Measurements from ENCODE around the gene TRPM1. TPM values are rescaled to one million over a fixed set of nuclear protein-coding genes. Genes with fewer than 3 reads are reported as not detected.

Gene TRPM1
- total and polyA plus RNA-seq, 4 experiments from 2014 or later, result not detected

GRCh38 chr15:31046759-31047359 lies 54.7 kb downstream of the TRPM1 start:
- H3K36me3 ChIP-seq (ENCODE audit: insufficient read depth, low read length), result no peaks in the 10 kb centered on the region
- Mint-ChIP-seq H3K27me3 (peaks cover 0 to 8% of the 10 kb centered on the region in 2 donors), H3K4me3 (peak overlapping the region in 1 of 8 donors; percentile 63), H3K4me1 (peaks cover 1 to 6% (median 5%) of the 10 kb centered on the region in 4 donors), H3K27ac (no peak overlapping the region), H3K9me3 (no peaks in the 10 kb centered on the region), H3K36me3 (no peaks in the 10 kb centered on the region)
- CTCF ChIA-PET (ENCODE audit: partially characterized antibody), result no interaction called here
- no peak overlapping the region for H3K27ac ChIP-seq (ENCODE audit: low read depth, low read length)
- POLR2A ChIA-PET (ENCODE audit: partially characterized antibody), result no interaction called here
- intact Hi-C loops (cut with micrococcal nuclease), result no loop called here
- H3K4me1 ChIP-seq (ENCODE audit: insufficient read depth, low read length), result no peaks in the 10 kb centered on the region
- DNase-seq, result no peak
- no peaks in the 10 kb centered on the region for H3K9me3 ChIP-seq (ENCODE audit: control insufficient read depth in 1 of 2, low read length in 2 of 2)
- no peak overlapping the region for H3K4me3 ChIP-seq (ENCODE audit: low read length in 2 of 2)
- no peaks in the 10 kb centered on the region for H3K27me3 ChIP-seq (ENCODE audit: insufficient read depth, low read length)

GRCh38 chr15:31045606-31046005 lies 55.9 kb downstream of the TRPM1 start:
- ChIA-PET POLR2A (ENCODE audit: partially characterized antibody) (no interaction called here), CTCF (ENCODE audit: partially characterized antibody) (no interaction called here)
- Mint-ChIP-seq H3K27me3 (peaks cover 0 to 8% of the 10 kb centered on the region in 2 donors), H3K9me3 (peaks cover 0 to 1% (median 0%) of the 10 kb centered on the region in 8 donors), H3K36me3 (no peaks in the 10 kb centered on the region), H3K4me1 (peaks cover 0 to 6% (median 4%) of the 10 kb centered on the region in 4 donors), H3K27ac (no peak overlapping the region), H3K4me3 (no peak overlapping the region)
- Histone ChIP-seq H3K4me1 (ENCODE audit: insufficient read depth, low read length) (no peaks in the 10 kb centered on the region), H3K9me3 (ENCODE audit: control insufficient read depth in 1 of 2, low read length in 2 of 2) (no peaks in the 10 kb centered on the region), H3K27ac (ENCODE audit: low read depth, low read length) (no peak overlapping the region), H3K4me3 (ENCODE audit: low read length in 2 of 2) (no peak overlapping the region), H3K27me3 (ENCODE audit: insufficient read depth, low read length) (no peaks in the 10 kb centered on the region), H3K36me3 (ENCODE audit: insufficient read depth, low read length) (no peaks in the 10 kb centered on the region)
- intact Hi-C loops (cut with micrococcal nuclease), result no loop called here
- no peak for DNase-seq

- Histone ChIP-seq H3K27ac (ENCODE audit: low read depth, low read length) (no peak overlapping the region), H3K4me1 (ENCODE audit: insufficient read depth, low read length) (no peaks in the 10 kb centered on the region), H3K27me3 (ENCODE audit: insufficient read depth, low read length) (no peaks in the 10 kb centered on the region), H3K9me3 (ENCODE audit: control insufficient read depth in 1 of 2, low read length in 2 of 2) (no peaks in the 10 kb centered on the region), H3K36me3 (ENCODE audit: insufficient read depth, low read length) (no peaks in the 10 kb centered on the region), H3K4me3 (ENCODE audit: low read length in 2 of 2) (no peak overlapping the region)
- CTCF ChIA-PET (ENCODE audit: partially characterized antibody), result no interaction called here
- DNase-seq, result no peak
- H3K4me1 Mint-ChIP-seq, result no peaks in the 10 kb centered on the region
- peaks cover 4 to 8% of the 10 kb centered on the region in 2 donors for H3K27me3 Mint-ChIP-seq
- POLR2A ChIA-PET (ENCODE audit: partially characterized antibody), result no interaction called here
- intact Hi-C loops (cut with micrococcal nuclease), result no loop called here
- no peaks in the 10 kb centered on the region for H3K36me3 Mint-ChIP-seq
- no peak overlapping the region for H3K4me3 Mint-ChIP-seq
- H3K9me3 Mint-ChIP-seq, result peaks cover 0 to 1% (median 0%) of the 10 kb centered on the region in 8 donors
- H3K27ac Mint-ChIP-seq, result no peak overlapping the region
Observed at GRCh38 chr15:31042751-31043150, 58.8 kb downstream of the TRPM1 start.

- no peaks in the 10 kb centered on the region for H3K36me3 ChIP-seq (ENCODE audit: insufficient read depth, low read length)
- Mint-ChIP-seq H3K4me3 (no peak overlapping the region), H3K4me1 (no peaks in the 10 kb centered on the region), H3K36me3 (no peaks in the 10 kb centered on the region), H3K27ac (no peak overlapping the region), H3K27me3 (peaks cover 7 to 8% of the 10 kb centered on the region in 2 donors), H3K9me3 (peaks cover 0 to 1% (median 0%) of the 10 kb centered on the region in 8 donors)
- H3K4me3 ChIP-seq (ENCODE audit: low read length in 2 of 2), result no peak overlapping the region
- CTCF ChIA-PET (ENCODE audit: partially characterized antibody), result no interaction called here
- intact Hi-C loops (cut with micrococcal nuclease), result no loop called here
- H3K27ac ChIP-seq (ENCODE audit: low read depth, low read length), result no peak overlapping the region
- H3K9me3 ChIP-seq (ENCODE audit: control insufficient read depth in 1 of 2, low read length in 2 of 2), result no peaks in the 10 kb centered on the region
- POLR2A ChIA-PET (ENCODE audit: partially characterized antibody), result no interaction called here
- no peaks in the 10 kb centered on the region for H3K4me1 ChIP-seq (ENCODE audit: insufficient read depth, low read length)
- DNase-seq, result no peak
- H3K27me3 ChIP-seq (ENCODE audit: insufficient read depth, low read length), result no peaks in the 10 kb centered on the region
Observed at GRCh38 chr15:31041610-31042009, 59.9 kb downstream of the TRPM1 start.

GRCh38 chr15:31040611-31041010 lies 60.9 kb downstream of the TRPM1 start:
- no peaks in the 10 kb centered on the region for H3K36me3 Mint-ChIP-seq
- H3K27ac Mint-ChIP-seq, result no peak overlapping the region
- Histone ChIP-seq H3K27ac (ENCODE audit: low read depth, low read length) (no peak overlapping the region), H3K4me3 (ENCODE audit: low read length in 2 of 2) (no peak overlapping the region), H3K36me3 (ENCODE audit: insufficient read depth, low read length) (no peaks in the 10 kb centered on the region), H3K27me3 (ENCODE audit: insufficient read depth, low read length) (no peaks in the 10 kb centered on the region), H3K4me1 (ENCODE audit: insufficient read depth, low read length) (no peaks in the 10 kb centered on the region), H3K9me3 (ENCODE audit: control insufficient read depth in 1 of 2, low read length in 2 of 2) (no peaks in the 10 kb centered on the region)
- ChIA-PET POLR2A (ENCODE audit: partially characterized antibody) (no interaction called here), CTCF (ENCODE audit: partially characterized antibody) (no interaction called here)
- H3K4me3 Mint-ChIP-seq, result no peak overlapping the region
- no peak for DNase-seq
- peaks cover 0 to 1% (median 0%) of the 10 kb centered on the region in 8 donors for H3K9me3 Mint-ChIP-seq
- intact Hi-C loops (cut with micrococcal nuclease), result no loop called here
- no peaks in the 10 kb centered on the region for H3K4me1 Mint-ChIP-seq
- H3K27me3 Mint-ChIP-seq, result peaks cover 7 to 8% of the 10 kb centered on the region in 2 donors

GRCh38 chr15:31039961-31040360 lies 61.6 kb downstream of the TRPM1 start:
- DNase-seq, result no peak
- intact Hi-C loops (cut with micrococcal nuclease), result no loop called here
- H3K4me3 Mint-ChIP-seq, result no peak overlapping the region
- Histone ChIP-seq H3K4me3 (ENCODE audit: low read length in 2 of 2) (no peak overlapping the region), H3K9me3 (ENCODE audit: control insufficient read depth in 1 of 2, low read length in 2 of 2) (no peaks in the 10 kb centered on the region), H3K36me3 (ENCODE audit: insufficient read depth, low read length) (no peaks in the 10 kb centered on the region), H3K27me3 (ENCODE audit: insufficient read depth, low read length) (no peaks in the 10 kb centered on the region), H3K4me1 (ENCODE audit: insufficient read depth, low read length) (no peaks in the 10 kb centered on the region), H3K27ac (ENCODE audit: low read depth, low read length) (no peak overlapping the region)
- H3K36me3 Mint-ChIP-seq, result no peaks in the 10 kb centered on the region
- POLR2A ChIA-PET (ENCODE audit: partially characterized antibody), result no interaction called here
- H3K4me1 Mint-ChIP-seq, result no peaks in the 10 kb centered on the region
- H3K27ac Mint-ChIP-seq, result no peak overlapping the region
- CTCF ChIA-PET (ENCODE audit: partially characterized antibody), result no interaction called here
- peaks cover 7% of the 10 kb centered on the region in 2 donors for H3K27me3 Mint-ChIP-seq
- H3K9me3 Mint-ChIP-seq, result peaks cover 0 to 1% (median 0%) of the 10 kb centered on the region in 8 donors

- Mint-ChIP-seq H3K9me3 (peaks cover 0 to 1% (median 0%) of the 10 kb centered on the region in 8 donors), H3K4me3 (no peak overlapping the region), H3K27ac (no peak overlapping the region), H3K4me1 (no peaks in the 10 kb centered on the region), H3K36me3 (no peaks in the 10 kb centered on the region), H3K27me3 (peaks cover 5 to 7% of the 10 kb centered on the region in 2 donors)
- Histone ChIP-seq H3K27ac (ENCODE audit: low read depth, low read length) (no peak overlapping the region), H3K4me1 (ENCODE audit: insufficient read depth, low read length) (no peaks in the 10 kb centered on the region), H3K36me3 (ENCODE audit: insufficient read depth, low read length) (no peaks in the 10 kb centered on the region), H3K4me3 (ENCODE audit: low read length in 2 of 2) (no peak overlapping the region), H3K27me3 (ENCODE audit: insufficient read depth, low read length) (no peaks in the 10 kb centered on the region), H3K9me3 (ENCODE audit: control insufficient read depth in 1 of 2, low read length in 2 of 2) (no peaks in the 10 kb centered on the region)
- DNase-seq, result no peak
- ChIA-PET POLR2A (ENCODE audit: partially characterized antibody) (no interaction called here), CTCF (ENCODE audit: partially characterized antibody) (no interaction called here)
- intact Hi-C loops (cut with micrococcal nuclease), result no loop called here
Observed at GRCh38 chr15:31037731-31038477, 63.6 kb downstream of the TRPM1 start.
